Measurements from ENCODE around the gene MAPKAP1.

DNA sequence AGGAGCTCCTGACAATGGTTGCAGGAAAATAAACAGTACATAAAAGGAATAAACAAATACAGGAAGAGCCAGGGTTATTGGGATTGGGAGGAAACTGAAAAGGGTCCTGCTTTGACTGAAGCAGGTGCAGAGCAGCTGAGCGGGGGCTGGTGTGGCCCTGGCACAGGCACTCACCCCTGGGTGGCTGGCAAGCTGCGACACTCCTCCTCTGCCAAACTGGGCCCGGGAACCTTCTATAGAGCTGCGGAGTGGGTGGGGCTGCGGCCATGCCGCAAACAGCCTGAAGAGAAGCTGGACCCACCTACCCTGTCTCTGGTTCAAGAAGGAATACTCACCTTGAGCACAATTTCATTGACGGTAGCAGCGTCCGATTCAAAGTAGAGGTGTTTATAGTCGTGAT is 262.8 kb downstream of the MAPKAP1 start:
- TF ChIP-seq, protein P1, sequence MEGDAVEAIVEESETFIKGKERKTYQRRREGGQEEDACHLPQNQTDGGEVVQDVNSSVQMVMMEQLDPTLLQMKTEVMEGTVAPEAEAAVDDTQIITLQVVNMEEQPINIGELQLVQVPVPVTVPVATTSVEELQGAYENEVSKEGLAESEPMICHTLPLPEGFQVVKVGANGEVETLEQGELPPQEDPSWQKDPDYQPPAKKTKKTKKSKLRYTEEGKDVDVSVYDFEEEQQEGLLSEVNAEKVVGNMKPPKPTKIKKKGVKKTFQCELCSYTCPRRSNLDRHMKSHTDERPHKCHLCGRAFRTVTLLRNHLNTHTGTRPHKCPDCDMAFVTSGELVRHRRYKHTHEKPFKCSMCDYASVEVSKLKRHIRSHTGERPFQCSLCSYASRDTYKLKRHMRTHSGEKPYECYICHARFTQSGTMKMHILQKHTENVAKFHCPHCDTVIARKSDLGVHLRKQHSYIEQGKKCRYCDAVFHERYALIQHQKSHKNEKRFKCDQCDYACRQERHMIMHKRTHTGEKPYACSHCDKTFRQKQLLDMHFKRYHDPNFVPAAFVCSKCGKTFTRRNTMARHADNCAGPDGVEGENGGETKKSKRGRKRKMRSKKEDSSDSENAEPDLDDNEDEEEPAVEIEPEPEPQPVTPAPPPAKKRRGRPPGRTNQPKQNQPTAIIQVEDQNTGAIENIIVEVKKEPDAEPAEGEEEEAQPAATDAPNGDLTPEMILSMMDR (IDR thresholded peaks at IDR 0.05) = no peak
- TF ChIP-seq POLR2A (IDR thresholded peaks at IDR 0.05) = no peak
